K562 (cell line): ENCODE measurements around the gene GSTA2.
"Not testable (repeated sequence)": the region's sequence is repeated elsewhere in the genome, so short reads cannot be mapped to it uniquely, and the experiment has no call there.

Experiments used
- CTCF ChIP-seq, 3 experiments: IDR thresholded peaks in 2 of 3; conservative IDR thresholded peaks in 1 of 3; 2 replicates each; pipeline ENCODE4 v1.5.1; 2011 to 2012; ENCODE audit warnings: low read length in 3 of 3, mild to moderate bottlenecking in 3 of 3, control low read depth in 2 of 3, improper control_type of control experiment in 1 of 3, inconsistent platforms in 1 of 3, low read depth in 1 of 3, mixed read lengths in 1 of 3, moderate library complexity in 1 of 3; ENCODE audit not compliant: insufficient read depth in 2 of 3
- POLR2A ChIP-seq: fragments of 450-650 bp; conservative IDR thresholded peaks from 2 replicates; pipeline ENCODE4 v1.6.1; 2016
- SIN3A ChIP-seq, 2 experiments: fragments of 150-350 bp in 1 of 2; IDR thresholded peaks; 2 replicates each; pipeline ENCODE4 v1.6.1; 2011 to 2016; ENCODE audit warnings: borderline replicate concordance in 2 of 2, low read depth in 2 of 2, low read length in 2 of 2, mild to moderate bottlenecking in 2 of 2, moderate library complexity in 2 of 2; ENCODE audit not compliant: control insufficient read depth in 1 of 2
- ZNF121 ChIP-seq: sonication (generic); formaldehyde crosslinking; conservative IDR thresholded peaks from 2 replicates; pipeline ENCODE4 v1.8.0; 2022; ENCODE audit warnings: missing genetic modification reagents
- ZNF274 ChIP-seq: IDR thresholded peaks from 2 replicates; pipeline ENCODE4 v1.6.1; 2011; ENCODE audit warnings: low read depth, mild to moderate bottlenecking, low read length, moderate library complexity, borderline replicate concordance

DNA sequence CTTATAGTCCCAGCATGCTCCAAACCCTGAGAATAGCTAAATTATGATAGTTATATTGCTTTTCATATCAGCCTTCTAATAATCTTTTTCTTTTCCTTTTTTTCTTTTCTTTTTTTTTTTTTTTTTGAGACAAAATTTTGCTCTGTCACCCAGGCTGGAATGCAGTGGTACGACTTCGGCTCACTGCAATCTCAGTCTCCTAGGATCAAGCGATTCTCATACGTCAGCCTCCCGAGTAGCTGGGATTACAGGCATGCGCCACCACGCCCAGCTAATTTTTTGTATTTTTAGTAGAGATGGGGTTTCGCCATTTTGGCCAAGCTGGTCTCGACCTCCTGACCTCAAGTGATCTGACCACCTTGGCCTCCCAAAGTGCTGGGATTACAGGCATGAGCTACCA lies 48.5 kb downstream of the GSTA2 start:
- not testable (repeated sequence) for TF ChIP-seq POLR2A; ZNF274; ZNF121; SIN3A (IDR thresholded peaks at IDR 0.05; ENCODE audit: borderline replicate concordance in 2 of 2, control insufficient read depth in 1 of 2, low read depth in 2 of 2, low read length in 2 of 2); CTCF (IDR thresholded peaks at IDR 0.05 in 2 of 3, conservative IDR thresholded peaks at IDR 0.05 in 1 of 3; ENCODE audit: insufficient read depth in 2 of 3, low read depth in 1 of 3, low read length in 3 of 3)
